ENCODE results near the gene KCNMA1. TPM values are rescaled to one million over a fixed set of nuclear protein-coding genes. Genes with fewer than 3 reads are reported as not detected.

KCNMA1 gene
- total and polyA plus RNA-seq, 2 donors from 2014 or later: 4.2 to 8.9 TPM

DNA sequence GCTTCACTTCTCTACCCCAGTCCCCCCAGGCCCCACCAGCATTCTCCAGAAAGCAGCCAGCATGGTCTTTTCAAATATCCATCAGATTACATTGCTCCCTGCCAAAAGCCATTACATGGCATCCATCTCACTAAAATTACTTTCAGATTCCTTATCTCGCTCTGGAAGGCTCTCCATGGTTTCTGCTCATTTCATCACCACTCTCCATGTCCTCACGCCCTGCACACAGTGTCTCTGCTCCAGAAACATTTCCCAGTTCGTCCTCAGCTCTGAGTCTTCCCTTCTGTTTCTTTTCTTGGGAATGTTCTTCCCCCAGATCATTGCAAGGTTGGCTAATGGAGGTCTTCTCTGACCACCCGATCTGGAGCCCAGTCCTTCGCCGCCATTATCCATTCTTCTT, 499.1 kb downstream of the KCNMA1 start:
- H3K27ac ChIP-seq (ENCODE audit: low read depth in 2 of 2, low read length in 2 of 2): no peak overlapping the region
- DNase-seq: no peak
- intact Hi-C loops (cut with DNase I): no loop called here
- H3K9me3 ChIP-seq (ENCODE audit: control insufficient read depth in 2 of 3, insufficient read depth in 1 of 3, low read length in 3 of 3): no peaks in the 10 kb centered on the region
- TF ChIP-seq, protein P1, sequence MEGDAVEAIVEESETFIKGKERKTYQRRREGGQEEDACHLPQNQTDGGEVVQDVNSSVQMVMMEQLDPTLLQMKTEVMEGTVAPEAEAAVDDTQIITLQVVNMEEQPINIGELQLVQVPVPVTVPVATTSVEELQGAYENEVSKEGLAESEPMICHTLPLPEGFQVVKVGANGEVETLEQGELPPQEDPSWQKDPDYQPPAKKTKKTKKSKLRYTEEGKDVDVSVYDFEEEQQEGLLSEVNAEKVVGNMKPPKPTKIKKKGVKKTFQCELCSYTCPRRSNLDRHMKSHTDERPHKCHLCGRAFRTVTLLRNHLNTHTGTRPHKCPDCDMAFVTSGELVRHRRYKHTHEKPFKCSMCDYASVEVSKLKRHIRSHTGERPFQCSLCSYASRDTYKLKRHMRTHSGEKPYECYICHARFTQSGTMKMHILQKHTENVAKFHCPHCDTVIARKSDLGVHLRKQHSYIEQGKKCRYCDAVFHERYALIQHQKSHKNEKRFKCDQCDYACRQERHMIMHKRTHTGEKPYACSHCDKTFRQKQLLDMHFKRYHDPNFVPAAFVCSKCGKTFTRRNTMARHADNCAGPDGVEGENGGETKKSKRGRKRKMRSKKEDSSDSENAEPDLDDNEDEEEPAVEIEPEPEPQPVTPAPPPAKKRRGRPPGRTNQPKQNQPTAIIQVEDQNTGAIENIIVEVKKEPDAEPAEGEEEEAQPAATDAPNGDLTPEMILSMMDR (IDR thresholded peaks at IDR 0.05; ENCODE audit: borderline replicate concordance, extremely low read depth, insufficient read depth): no peak
- FAIRE-seq: no peak
- H3K36me3 ChIP-seq (ENCODE audit: control insufficient read depth in 2 of 3, insufficient read depth in 3 of 3, low read length in 3 of 3): no peaks in the 10 kb centered on the region
- no peaks in the 10 kb centered on the region for H3K4me1 ChIP-seq (ENCODE audit: control insufficient read depth in 2 of 3, insufficient read depth in 2 of 3, low read depth in 1 of 3, low read length in 3 of 3)
- H3K4me3 ChIP-seq (ENCODE audit: low read length in 3 of 3): no peak overlapping the region
- H3K9ac ChIP-seq (ENCODE audit: low read length in 3 of 3): no peak overlapping the region
- H3K27me3 ChIP-seq (ENCODE audit: control insufficient read depth, insufficient read depth, low read length): no peaks in the 10 kb centered on the region

DNA sequence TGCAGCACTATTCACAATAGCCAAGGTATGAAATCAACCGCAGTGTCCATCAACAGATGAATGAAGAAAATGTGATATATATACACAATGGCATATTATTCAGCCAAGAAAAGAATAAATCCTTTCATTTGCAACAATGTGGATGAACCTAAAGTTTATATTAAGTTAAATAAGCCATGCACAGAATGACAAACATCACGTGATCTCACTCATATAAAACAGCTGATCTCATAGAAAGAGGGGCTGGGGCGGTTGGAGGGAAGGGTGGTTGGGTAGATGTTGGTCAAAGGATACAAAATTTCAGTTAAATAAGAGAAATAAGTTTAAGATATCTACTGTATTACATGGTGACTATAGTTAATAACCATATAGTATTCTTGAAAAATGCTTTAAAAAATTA, 502.1 kb downstream of the KCNMA1 start:
- no peak overlapping the region for H3K4me3 ChIP-seq (ENCODE audit: low read length in 3 of 3)
- no peaks in the 10 kb centered on the region for H3K9me3 ChIP-seq (ENCODE audit: control insufficient read depth in 2 of 3, insufficient read depth in 1 of 3, low read length in 3 of 3)
- no peaks in the 10 kb centered on the region for H3K4me1 ChIP-seq (ENCODE audit: control insufficient read depth in 2 of 3, insufficient read depth in 2 of 3, low read depth in 1 of 3, low read length in 3 of 3)
- H3K27me3 ChIP-seq (ENCODE audit: control insufficient read depth, insufficient read depth, low read length): no peaks in the 10 kb centered on the region
- no peak overlapping the region for H3K27ac ChIP-seq (ENCODE audit: low read depth in 2 of 2, low read length in 2 of 2)
- H3K9ac ChIP-seq (ENCODE audit: low read length in 3 of 3): no peak overlapping the region
- TF ChIP-seq, protein P1 (IDR thresholded peaks at IDR 0.05; ENCODE audit: borderline replicate concordance, extremely low read depth, insufficient read depth): no peak
- DNase-seq (no peak), FAIRE-seq (no peak)
- intact Hi-C loops (cut with DNase I): no loop called here
- no peaks in the 10 kb centered on the region for H3K36me3 ChIP-seq (ENCODE audit: control insufficient read depth in 2 of 3, insufficient read depth in 3 of 3, low read length in 3 of 3)

DNA sequence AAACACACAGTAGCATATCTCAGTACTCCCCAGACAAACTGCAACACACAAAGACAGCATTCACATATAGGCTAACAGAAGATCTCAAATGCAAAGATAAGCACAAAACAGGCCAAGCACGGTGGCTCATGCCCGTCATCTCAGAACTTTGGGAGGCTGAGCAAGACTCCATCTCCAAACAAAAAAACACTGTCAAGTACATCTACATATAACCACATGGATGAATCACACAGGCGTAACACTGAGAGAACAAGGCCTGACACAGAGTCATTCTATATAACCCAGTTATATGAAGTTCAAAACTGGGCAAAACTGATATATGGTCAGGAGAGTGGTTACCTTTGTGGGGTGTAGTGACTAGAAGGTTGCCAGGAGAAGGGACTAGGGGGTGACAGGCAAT, 506.4 kb downstream of the KCNMA1 start:
- H3K4me1 ChIP-seq (ENCODE audit: control insufficient read depth in 2 of 3, insufficient read depth in 2 of 3, low read depth in 1 of 3, low read length in 3 of 3): no peaks in the 10 kb centered on the region

More for the DNA sequence above, 506.4 kb downstream of the KCNMA1 start:
- FAIRE-seq: no peak
- intact Hi-C loops (cut with DNase I): no loop called here
- no peaks in the 10 kb centered on the region for H3K9me3 ChIP-seq (ENCODE audit: control insufficient read depth in 2 of 3, insufficient read depth in 1 of 3, low read length in 3 of 3)
- no peak overlapping the region for H3K27ac ChIP-seq (ENCODE audit: low read depth in 2 of 2, low read length in 2 of 2)
- TF ChIP-seq, protein P1 (IDR thresholded peaks at IDR 0.05; ENCODE audit: borderline replicate concordance, extremely low read depth, insufficient read depth): no peak
- H3K27me3 ChIP-seq (ENCODE audit: control insufficient read depth, insufficient read depth, low read length): no peaks in the 10 kb centered on the region
- no peak for DNase-seq
- no peak overlapping the region for H3K9ac ChIP-seq (ENCODE audit: low read length in 3 of 3)
- no peaks in the 10 kb centered on the region for H3K36me3 ChIP-seq (ENCODE audit: control insufficient read depth in 2 of 3, insufficient read depth in 3 of 3, low read length in 3 of 3)
- H3K4me3 ChIP-seq (ENCODE audit: low read length in 3 of 3): no peak overlapping the region

Data from kidney (tissue), 14 donors.